ENCODE results near the gene MNAT1. TPM values are rescaled to one million over a fixed set of nuclear protein-coding genes. Genes with fewer than 3 reads are reported as not detected.
"Not testable (repeated sequence)": the region's sequence is repeated elsewhere in the genome, so short reads cannot be mapped to it uniquely, and the experiment has no call there.

Gene MNAT1
- total RNA-seq, 1 experiment from 2014 or later, result 95.7 TPM

- Histone ChIP-seq H3K9ac (ENCODE audit: low read length) (no peak overlapping the region), H3K4me2 (ENCODE audit: low read length) (no peak overlapping the region), H3K79me2 (ENCODE audit: low read length) (no peaks in the 10 kb centered on the region), H3K4me3 (ENCODE audit: low read length) (no peak overlapping the region), H4K20me1 (ENCODE audit: low read length) (no peaks in the 10 kb centered on the region), H3F3A (ENCODE audit: low read length, unreplicated experiment) (no peaks in the 10 kb centered on the region), H3K27ac (ENCODE audit: low read length) (no peak overlapping the region), H3K4me1 (ENCODE audit: insufficient read depth, low read length) (no peaks in the 10 kb centered on the region), H3K9me3 (ENCODE audit: low read length) (peaks cover 11% of the 10 kb centered on the region; the same call in 1 of the 2 replicates), H3K9me2 (replicated peaks; ENCODE audit: low read length) (no peaks in the 10 kb centered on the region), H3K36me3 (ENCODE audit: low read depth, low read length) (peaks cover 28% of the 10 kb centered on the region), H3K27me3 (ENCODE audit: low read length) (no peaks in the 10 kb centered on the region), H2AFZ (ENCODE audit: low read length) (no peak overlapping the region)
- TSS peak; percentile 5 for BruUV-seq (replicated peaks)
- POLR2A ChIA-PET (ENCODE audit: unreplicated experiment), result interaction anchor here (0.6 kb wide), 1 partner anchor 216 kb away, joined by 3 read pairs; no protein-coding TSS in a partner anchor
- no peak for TF ChIP-seq EZH2 (IDR thresholded peaks at IDR 0.05; ENCODE audit: low read length, unreplicated experiment)
- no peak for TF ChIP-seq CTCF (conservative IDR thresholded peaks at IDR 0.05; ENCODE audit: low read depth, low read length)
- TF ChIP-seq EZH2phosphoT487 (IDR thresholded peaks at IDR 0.05; ENCODE audit: borderline replicate concordance, low read length), result no peak
- CTCF ChIA-PET, result no interaction called here
- no peak for DNase-seq
- intact Hi-C loops (cut with micrococcal nuclease), result no loop called here
- no peak for ATAC-seq
Measured at GRCh38 chr14:60882219-60882618, 147.7 kb downstream of the MNAT1 start.

DNA sequence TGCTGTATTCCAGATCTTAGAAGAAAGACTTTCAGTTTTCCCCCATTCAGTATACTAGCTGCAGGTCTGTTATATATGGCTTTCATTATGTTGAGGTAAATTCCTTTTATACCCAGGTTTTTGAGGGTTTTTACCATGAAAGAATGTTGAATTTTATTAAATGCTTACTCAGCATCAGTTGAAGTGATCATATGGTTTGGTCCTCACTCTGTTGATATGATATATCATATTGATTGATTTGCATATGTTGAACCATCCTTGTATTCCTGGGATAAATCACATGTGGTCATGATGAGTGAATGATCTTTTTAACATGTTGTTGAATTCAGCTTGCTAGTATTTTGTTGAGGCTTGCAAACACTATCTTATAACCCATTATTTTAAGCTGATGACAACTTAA is 149.6 kb downstream of the MNAT1 start:
- BruUV-seq (replicated peaks), result no TSS peak
- CTCF ChIA-PET, result no interaction called here

DNA sequence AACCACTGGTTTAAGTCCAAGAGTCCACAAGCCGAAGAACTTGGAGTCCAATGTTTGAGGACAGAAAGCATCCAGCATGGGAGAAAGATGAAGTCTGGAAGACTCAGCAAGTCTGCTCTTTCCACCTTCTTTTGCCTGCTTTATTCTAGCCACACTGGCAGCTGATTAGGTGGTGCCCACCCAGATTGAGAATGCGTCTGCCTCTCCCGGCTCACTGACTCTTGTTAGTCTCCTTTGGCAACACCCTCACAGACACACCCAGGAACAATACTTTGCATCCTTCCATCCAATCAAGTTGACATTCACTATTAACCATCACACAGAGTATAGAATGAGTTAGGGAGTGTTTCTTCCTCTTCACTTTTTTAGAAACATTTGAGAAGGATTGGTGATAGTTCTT is 156.1 kb downstream of the MNAT1 start:
- H3K9me3 ChIP-seq (ENCODE audit: low read length); H2AFZ ChIP-seq (ENCODE audit: low read length); H3K27ac ChIP-seq (ENCODE audit: low read length); intact Hi-C loops (cut with micrococcal nuclease); DNase-seq; H3K4me2 ChIP-seq (ENCODE audit: low read length); H3K4me1 ChIP-seq (ENCODE audit: insufficient read depth, low read length); ATAC-seq; H3K9ac ChIP-seq (ENCODE audit: low read length); H4K20me1 ChIP-seq (ENCODE audit: low read length); CTCF ChIA-PET; BruUV-seq (replicated peaks); POLR2A ChIA-PET (ENCODE audit: unreplicated experiment); H3F3A ChIP-seq (ENCODE audit: low read length, unreplicated experiment); H3K9me2 ChIP-seq (replicated peaks; ENCODE audit: low read length); H3K79me2 ChIP-seq (ENCODE audit: low read length); H3K27me3 ChIP-seq (ENCODE audit: low read length); H3K36me3 ChIP-seq (ENCODE audit: low read depth, low read length); H3K4me3 ChIP-seq (ENCODE audit: low read length): not testable (repeated sequence)

More for the DNA sequence above, 149.6 kb downstream of the MNAT1 start:
- H3K4me1 ChIP-seq (ENCODE audit: insufficient read depth, low read length), result no peaks in the 10 kb centered on the region
- intact Hi-C loops (cut with micrococcal nuclease), result no loop called here
- POLR2A ChIA-PET (ENCODE audit: unreplicated experiment), result no interaction called here
- H3K27ac ChIP-seq (ENCODE audit: low read length), result no peak overlapping the region
- H3K9ac ChIP-seq (ENCODE audit: low read length), result no peak overlapping the region
- peaks cover 28% of the 10 kb centered on the region for H3K36me3 ChIP-seq (ENCODE audit: low read depth, low read length)
- H3K9me2 ChIP-seq (replicated peaks; ENCODE audit: low read length), result no peaks in the 10 kb centered on the region
- no peak overlapping the region for H2AFZ ChIP-seq (ENCODE audit: low read length)
- no peak for DNase-seq
- H3K4me3 ChIP-seq (ENCODE audit: low read length), result no peak overlapping the region
- no peaks in the 10 kb centered on the region for H3K27me3 ChIP-seq (ENCODE audit: low read length)
- H3K79me2 ChIP-seq (ENCODE audit: low read length), result no peaks in the 10 kb centered on the region
- H3K4me2 ChIP-seq (ENCODE audit: low read length), result no peak overlapping the region
- H3K9me3 ChIP-seq (ENCODE audit: low read length), result peaks cover 11% of the 10 kb centered on the region; the same call in 1 of the 2 replicates
- no peaks in the 10 kb centered on the region for H3F3A ChIP-seq (ENCODE audit: low read length, unreplicated experiment)
- no peak for TF ChIP-seq EZH2phosphoT487 (IDR thresholded peaks at IDR 0.05; ENCODE audit: borderline replicate concordance, low read length)
- no peak for TF ChIP-seq CTCF (conservative IDR thresholded peaks at IDR 0.05; ENCODE audit: low read depth, low read length)
- no peak for TF ChIP-seq EZH2 (IDR thresholded peaks at IDR 0.05; ENCODE audit: low read length, unreplicated experiment)
- no peaks in the 10 kb centered on the region for H4K20me1 ChIP-seq (ENCODE audit: low read length)
- no peak for ATAC-seq

Data from PC-3 (cell line).